Measurements from ENCODE around the gene DNAH2.

DNA sequence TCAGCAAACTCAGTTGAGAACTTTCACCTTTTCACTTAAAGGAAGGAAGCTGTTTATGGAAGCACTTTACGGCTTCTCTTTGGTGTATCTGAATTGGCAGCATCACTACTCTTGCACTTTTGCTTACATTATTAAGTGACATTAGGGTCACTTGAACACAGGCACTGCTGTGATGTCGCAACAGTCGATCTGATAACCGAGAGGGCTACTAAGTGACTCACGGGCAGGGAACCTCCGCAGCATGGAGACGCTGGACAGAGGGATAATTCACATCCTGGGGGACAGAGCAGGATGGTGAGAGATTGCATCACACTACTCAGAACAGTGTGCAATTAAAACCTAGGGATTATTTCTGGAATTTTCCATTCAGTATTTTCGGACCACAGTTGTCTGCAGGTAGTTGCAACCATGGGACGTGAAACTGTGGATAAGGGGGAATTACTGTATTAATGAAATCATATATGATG lies 56.5 kb downstream of the DNAH2 start:
- TF ChIP-seq, protein P1, sequence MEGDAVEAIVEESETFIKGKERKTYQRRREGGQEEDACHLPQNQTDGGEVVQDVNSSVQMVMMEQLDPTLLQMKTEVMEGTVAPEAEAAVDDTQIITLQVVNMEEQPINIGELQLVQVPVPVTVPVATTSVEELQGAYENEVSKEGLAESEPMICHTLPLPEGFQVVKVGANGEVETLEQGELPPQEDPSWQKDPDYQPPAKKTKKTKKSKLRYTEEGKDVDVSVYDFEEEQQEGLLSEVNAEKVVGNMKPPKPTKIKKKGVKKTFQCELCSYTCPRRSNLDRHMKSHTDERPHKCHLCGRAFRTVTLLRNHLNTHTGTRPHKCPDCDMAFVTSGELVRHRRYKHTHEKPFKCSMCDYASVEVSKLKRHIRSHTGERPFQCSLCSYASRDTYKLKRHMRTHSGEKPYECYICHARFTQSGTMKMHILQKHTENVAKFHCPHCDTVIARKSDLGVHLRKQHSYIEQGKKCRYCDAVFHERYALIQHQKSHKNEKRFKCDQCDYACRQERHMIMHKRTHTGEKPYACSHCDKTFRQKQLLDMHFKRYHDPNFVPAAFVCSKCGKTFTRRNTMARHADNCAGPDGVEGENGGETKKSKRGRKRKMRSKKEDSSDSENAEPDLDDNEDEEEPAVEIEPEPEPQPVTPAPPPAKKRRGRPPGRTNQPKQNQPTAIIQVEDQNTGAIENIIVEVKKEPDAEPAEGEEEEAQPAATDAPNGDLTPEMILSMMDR (IDR thresholded peaks at IDR 0.05): no peak
- TF ChIP-seq POLR2A (IDR thresholded peaks at IDR 0.05): no peak
